HCT116 (cell line): ENCODE data around the gene FOXJ1. TPM values are rescaled to one million over a fixed set of nuclear protein-coding genes. Genes with fewer than 3 reads are reported as not detected.

Experiments used
- ATAC-seq: fragments of 200-7000 bp; cut with Tn5 transposase; 2 replicates; pipeline ENCODE4 v1.9.1; 2020; ENCODE audit warnings: mild to moderate bottlenecking, moderate library complexity
- BruUV-seq: library from RNA; stranded (reverse); fragments of 400-500 nt; replicated peaks from 2 replicates; lab custom pipeline; 2021; lab: Mats Ljungman, UMichigan
- CTCF ChIA-PET: fragments of 300-600 bp; sonication (Branson Sonifier 250); formaldehyde crosslinking; loops from one replicate; lab custom pipeline; 2021; ENCODE audit warnings: antibody characterized with exemption; lab: Charles Lee
- POLR2A ChIA-PET: fragments of 300-600, 350-600 bp; sonication (Branson Sonifier 250); formaldehyde crosslinking; loops from one replicate; lab custom pipeline; 2021; ENCODE audit warnings: antibody characterized with exemption; lab: Charles Lee
- RAD21 ChIA-PET, 2 experiments: fragments of 300-600 bp; sonication (Branson Sonifier 250); formaldehyde crosslinking; loops; one replicate each; lab custom pipeline; 2023; ENCODE audit warnings: low total read pairs in 2 of 2; ENCODE audit not compliant: uncharacterized antibody in 2 of 2, unreplicated experiment in 2 of 2, low non-redundant PET in 1 of 2; lab: Charles Lee
- DNase-seq: peaks from one replicate; pipeline ENCODE4 v3.0.0-alpha.2; 2010; ENCODE audit warnings: low read depth, low spot score
- H2AFZ ChIP-seq: fragments of 200-600 bp; shearing (Covaris generic), sonication (generic); 2 replicates; pipeline ENCODE4 v1.6.1; 2017; ENCODE audit warnings: low read depth, mixed run types, mixed read lengths, antibody characterized with exemption, low read length; ENCODE audit not compliant: poor library complexity, severe bottlenecking
- H3K27ac ChIP-seq: 2 replicates; pipeline ENCODE4 v1.5.1; 2012; ENCODE audit warnings: low read depth, low read length
- H3K27me3 ChIP-seq: fragments of 200-600 bp; sonication (generic); 2 replicates; pipeline ENCODE4 v1.6.1; 2016; ENCODE audit warnings: mixed run types, low read length, mixed read lengths; ENCODE audit not compliant: insufficient read depth
- H3K36me3 ChIP-seq, 2 experiments: fragments of 200-500 bp in 1 of 2; fragments of 200-600 bp in 1 of 2; sonication (Bioruptor generic) in 1 of 2; sonication (generic) in 1 of 2; 2 replicates each; pipeline versions ENCODE4 v1.5.1 to v1.6.1; 2014 to 2016; ENCODE audit warnings: low read length in 2 of 2, inconsistent platforms in 1 of 2, mixed read lengths in 1 of 2, mixed run types in 1 of 2; ENCODE audit not compliant: insufficient read depth in 2 of 2, control insufficient read depth in 1 of 2
- H3K4me1 ChIP-seq, 2 experiments: fragments of 200-600 bp in 1 of 2; sonication (generic) in 1 of 2; 2 replicates each; pipeline versions ENCODE4 v1.5.1 to v1.6.1; 2012 to 2017; ENCODE audit warnings: low read length in 2 of 2, inconsistent platforms in 1 of 2, mild to moderate bottlenecking in 1 of 2, mixed read lengths in 1 of 2, mixed run types in 1 of 2, moderate library complexity in 1 of 2; ENCODE audit not compliant: insufficient read depth in 2 of 2, control insufficient read depth in 1 of 2
- H3K4me2 ChIP-seq: fragments of 200-600 bp; sonication (generic); 2 replicates; pipeline ENCODE4 v1.6.1; 2017; ENCODE audit warnings: mixed run types, low read length, mixed read lengths
- H3K4me3 ChIP-seq, 2 experiments: fragments of 200-600 bp in 1 of 2; sonication (generic) in 1 of 2; replicated peaks in 1 of 2; 2 replicates each; pipeline ENCODE4 v1.5.1; 2011 to 2016; ENCODE audit warnings: low read length in 2 of 2, control low read depth in 1 of 2, low read depth in 1 of 2, mild to moderate bottlenecking in 1 of 2, mixed read lengths in 1 of 2, mixed run types in 1 of 2
- H3K79me2 ChIP-seq: fragments of 200-600 bp; sonication (generic); 2 replicates; pipeline ENCODE4 v1.6.1; 2017; ENCODE audit warnings: mild to moderate bottlenecking, mixed run types, low read length, moderate library complexity, mixed read lengths; ENCODE audit not compliant: insufficient read depth
- H3K9ac ChIP-seq: fragments of 200-600 bp; sonication (generic); 2 replicates; pipeline ENCODE4 v1.6.1; 2016; ENCODE audit warnings: low read length, mixed read lengths
- H3K9me2 ChIP-seq: fragments of 200-600 bp; sonication (generic), shearing (Covaris generic); 2 replicates; pipeline ENCODE4 v1.6.1; 2017; ENCODE audit warnings: mixed run types, mild to moderate bottlenecking, moderate library complexity; ENCODE audit not compliant: insufficient read depth
- H3K9me3 ChIP-seq, 2 experiments: fragments of 200-500 bp in 1 of 2; fragments of 200-600 bp in 1 of 2; sonication (Bioruptor generic) in 1 of 2; sonication (generic) in 1 of 2; 2 replicates each; pipeline ENCODE4 v1.6.1; 2014 to 2017; ENCODE audit warnings: low read length in 2 of 2, mixed read lengths in 2 of 2, inconsistent platforms in 1 of 2, low read depth in 1 of 2, mild to moderate bottlenecking in 1 of 2, mixed run types in 1 of 2, moderate library complexity in 1 of 2; ENCODE audit not compliant: control insufficient read depth in 1 of 2, insufficient read depth in 1 of 2
- H4K20me1 ChIP-seq: fragments of 200-600 bp; sonication (generic), shearing (Covaris generic); 2 replicates; pipeline ENCODE4 v1.6.1; 2017; ENCODE audit warnings: mixed run types, mild to moderate bottlenecking, moderate library complexity; ENCODE audit not compliant: insufficient read depth
- CTCF ChIP-seq, 3 experiments: fragments of 200-600 bp in 1 of 3; sonication (generic) in 1 of 3; IDR thresholded peaks in 2 of 3; conservative IDR thresholded peaks in 1 of 3; 2 replicates each; pipeline ENCODE4 v1.5.1; 2012 to 2017; ENCODE audit warnings: low read depth in 2 of 3, low read length in 2 of 3, antibody characterized with exemption in 1 of 3, borderline replicate concordance in 1 of 3, control low read depth in 1 of 3, mild to moderate bottlenecking in 1 of 3, mixed read lengths in 1 of 3, mixed run types in 1 of 3, moderate library complexity in 1 of 3; ENCODE audit not compliant: insufficient read depth in 1 of 3
- EGR1 ChIP-seq: IDR thresholded peaks from 2 replicates; pipeline ENCODE4 v1.6.1; 2012; ENCODE audit warnings: low read depth
- ELF1 ChIP-seq: IDR thresholded peaks from 2 replicates; pipeline ENCODE4 v1.6.1; 2012; ENCODE audit warnings: low read depth, borderline replicate concordance
- EZH2phosphoT487 ChIP-seq: fragments of 200-600 bp; IDR thresholded peaks from 2 replicates; pipeline ENCODE4 v1.6.1; 2018; ENCODE audit warnings: antibody characterized with exemption, borderline replicate concordance
- JUND ChIP-seq: IDR thresholded peaks from 2 replicates; pipeline ENCODE4 v1.6.1; 2012
- POLR2A ChIP-seq: IDR thresholded peaks from 2 replicates; pipeline ENCODE4 v1.7.0; 2011; ENCODE audit warnings: borderline replicate concordance; ENCODE audit not compliant: insufficient read depth, insufficient read length; ENCODE audit errors: extremely low read depth
- SP1 ChIP-seq: IDR thresholded peaks from 2 replicates; pipeline ENCODE4 v1.6.1; 2012; ENCODE audit warnings: low read depth
- SRF ChIP-seq: IDR thresholded peaks from 2 replicates; pipeline ENCODE4 v1.6.1; 2012; ENCODE audit warnings: low read depth
- YY1 ChIP-seq: IDR thresholded peaks from 2 replicates; pipeline ENCODE4 v1.6.1; 2011; ENCODE audit warnings: low read length, low read depth, moderate library complexity, mild to moderate bottlenecking; ENCODE audit not compliant: insufficient replicate concordance; ENCODE audit errors: extremely low read depth
- intact Hi-C: fragments of 100-400 bp; cut with micrococcal nuclease; formaldehyde crosslinking; loops from 2 replicates; pipeline ENCODE4 v1.10.0; 2022
- total RNA-seq: library from RNA; stranded (reverse); gene quantifications from one replicate; pipeline ENCODE4 v1.2.1, GENCODE V29; 2021; ENCODE audit not compliant: unreplicated experiment
- TF ChIP-seq, protein P1 (sequence below): IDR thresholded peaks from 2 replicates; pipeline ENCODE4 v1.6.1; 2011; ENCODE audit warnings: mild to moderate bottlenecking, low read length, moderate library complexity; ENCODE audit not compliant: insufficient replicate concordance; ENCODE audit errors: extremely low read depth
- TF ChIP-seq, protein P2 (sequence below): IDR thresholded peaks from 2 replicates; pipeline ENCODE4 v1.6.1; 2012
- TF ChIP-seq, protein P3 (sequence below): IDR thresholded peaks from 2 replicates; pipeline ENCODE4 v1.6.1; 2012

FOXJ1 gene
- total RNA-seq, 1 experiment from 2014 or later: 0.61 TPM

DNA sequence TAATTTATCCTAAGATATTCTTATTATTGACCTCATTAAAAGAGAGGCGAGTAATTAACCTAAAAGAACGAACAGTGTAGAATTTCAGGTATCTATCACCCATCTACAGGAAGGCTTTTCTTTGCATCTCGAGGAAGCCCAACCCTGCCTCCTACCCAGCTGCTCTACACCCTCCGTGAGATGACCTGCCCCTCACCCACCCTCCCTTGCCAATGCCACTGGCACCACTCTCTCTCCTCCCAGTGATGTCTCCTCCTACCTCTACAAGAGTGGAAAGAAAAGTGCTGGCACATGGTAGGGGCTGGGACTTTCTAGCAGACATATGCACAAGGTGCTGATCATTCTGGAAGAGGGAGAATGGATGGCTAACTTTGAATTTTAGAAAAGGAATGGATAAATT is 22.9 kb upstream of the FOXJ1 start:
- no peak overlapping the region for H3K27ac ChIP-seq
- H4K20me1 ChIP-seq: no peaks in the 10 kb centered on the region
- no peaks in the 10 kb centered on the region for H3K9me2 ChIP-seq
- ChIA-PET RAD21 (no interaction called here), CTCF (no interaction called here), POLR2A (no interaction called here)
- DNase-seq (no peak), ATAC-seq (no peak)
- no peak for TF ChIP-seq EZH2phosphoT487
- no peaks in the 10 kb centered on the region for H3K79me2 ChIP-seq
- H3K4me1 ChIP-seq: no peaks in the 10 kb centered on the region
- intact Hi-C loops: no loop called here
- no peak overlapping the region for H2AFZ ChIP-seq
- H3K9me3 ChIP-seq: no peaks in the 10 kb centered on the region
- no peak overlapping the region for H3K4me3 ChIP-seq
- no peaks in the 10 kb centered on the region for H3K36me3 ChIP-seq
- no peak overlapping the region for H3K9ac ChIP-seq
- H3K4me2 ChIP-seq: no peak overlapping the region
- BruUV-seq: no TSS peak
- no peaks in the 10 kb centered on the region for H3K27me3 ChIP-seq

GRCh38 chr17:76161619-76162266 is 20.7 kb upstream of the FOXJ1 start:
- ChIA-PET RAD21 (no interaction called here), CTCF (no interaction called here), POLR2A (no interaction called here)
- Histone ChIP-seq H2AFZ (no peak overlapping the region), H3K36me3 (no peaks in the 10 kb centered on the region), H3K9me2 (no peaks in the 10 kb centered on the region), H3K4me3 (no peak overlapping the region), H3K27me3 (no peaks in the 10 kb centered on the region), H4K20me1 (no peaks in the 10 kb centered on the region), H3K4me2 (no peak overlapping the region), H3K9ac (no peak overlapping the region), H3K9me3 (no peaks in the 10 kb centered on the region), H3K4me1 (no peaks in the 10 kb centered on the region), H3K27ac (no peak overlapping the region), H3K79me2 (no peaks in the 10 kb centered on the region)
- TF ChIP-seq EGR1 (no peak), POLR2A (no peak), SP1 (no peak), JUND (no peak), CTCF (IDR thresholded peaks at IDR 0.05 in 2 of 3, conservative IDR thresholded peaks at IDR 0.05 in 1 of 3; ENCODE audit: borderline replicate concordance in 1 of 3, insufficient read depth in 1 of 3, low read depth in 2 of 3, low read length in 2 of 3) (no peak), YY1 (no peak), ELF1 (no peak), SRF (no peak)
- TF ChIP-seq, protein P1, sequence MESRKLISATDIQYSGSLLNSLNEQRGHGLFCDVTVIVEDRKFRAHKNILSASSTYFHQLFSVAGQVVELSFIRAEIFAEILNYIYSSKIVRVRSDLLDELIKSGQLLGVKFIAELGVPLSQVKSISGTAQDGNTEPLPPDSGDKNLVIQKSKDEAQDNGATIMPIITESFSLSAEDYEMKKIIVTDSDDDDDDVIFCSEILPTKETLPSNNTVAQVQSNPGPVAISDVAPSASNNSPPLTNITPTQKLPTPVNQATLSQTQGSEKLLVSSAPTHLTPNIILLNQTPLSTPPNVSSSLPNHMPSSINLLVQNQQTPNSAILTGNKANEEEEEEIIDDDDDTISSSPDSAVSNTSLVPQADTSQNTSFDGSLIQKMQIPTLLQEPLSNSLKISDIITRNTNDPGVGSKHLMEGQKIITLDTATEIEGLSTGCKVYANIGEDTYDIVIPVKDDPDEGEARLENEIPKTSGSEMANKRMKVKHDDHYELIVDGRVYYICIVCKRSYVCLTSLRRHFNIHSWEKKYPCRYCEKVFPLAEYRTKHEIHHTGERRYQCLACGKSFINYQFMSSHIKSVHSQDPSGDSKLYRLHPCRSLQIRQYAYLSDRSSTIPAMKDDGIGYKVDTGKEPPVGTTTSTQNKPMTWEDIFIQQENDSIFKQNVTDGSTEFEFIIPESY: no peak
- TF ChIP-seq, protein P2, sequence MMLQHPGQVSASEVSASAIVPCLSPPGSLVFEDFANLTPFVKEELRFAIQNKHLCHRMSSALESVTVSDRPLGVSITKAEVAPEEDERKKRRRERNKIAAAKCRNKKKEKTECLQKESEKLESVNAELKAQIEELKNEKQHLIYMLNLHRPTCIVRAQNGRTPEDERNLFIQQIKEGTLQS: no peak
- TF ChIP-seq, protein P3, sequence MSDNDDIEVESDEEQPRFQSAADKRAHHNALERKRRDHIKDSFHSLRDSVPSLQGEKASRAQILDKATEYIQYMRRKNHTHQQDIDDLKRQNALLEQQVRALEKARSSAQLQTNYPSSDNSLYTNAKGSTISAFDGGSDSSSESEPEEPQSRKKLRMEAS: no peak
- DNase-seq (no peak), ATAC-seq (no peak)
- intact Hi-C loops: no loop called here
- no TSS peak for BruUV-seq
